ENCODE data around the gene OTUB2.

Gene OTUB2

DNA sequence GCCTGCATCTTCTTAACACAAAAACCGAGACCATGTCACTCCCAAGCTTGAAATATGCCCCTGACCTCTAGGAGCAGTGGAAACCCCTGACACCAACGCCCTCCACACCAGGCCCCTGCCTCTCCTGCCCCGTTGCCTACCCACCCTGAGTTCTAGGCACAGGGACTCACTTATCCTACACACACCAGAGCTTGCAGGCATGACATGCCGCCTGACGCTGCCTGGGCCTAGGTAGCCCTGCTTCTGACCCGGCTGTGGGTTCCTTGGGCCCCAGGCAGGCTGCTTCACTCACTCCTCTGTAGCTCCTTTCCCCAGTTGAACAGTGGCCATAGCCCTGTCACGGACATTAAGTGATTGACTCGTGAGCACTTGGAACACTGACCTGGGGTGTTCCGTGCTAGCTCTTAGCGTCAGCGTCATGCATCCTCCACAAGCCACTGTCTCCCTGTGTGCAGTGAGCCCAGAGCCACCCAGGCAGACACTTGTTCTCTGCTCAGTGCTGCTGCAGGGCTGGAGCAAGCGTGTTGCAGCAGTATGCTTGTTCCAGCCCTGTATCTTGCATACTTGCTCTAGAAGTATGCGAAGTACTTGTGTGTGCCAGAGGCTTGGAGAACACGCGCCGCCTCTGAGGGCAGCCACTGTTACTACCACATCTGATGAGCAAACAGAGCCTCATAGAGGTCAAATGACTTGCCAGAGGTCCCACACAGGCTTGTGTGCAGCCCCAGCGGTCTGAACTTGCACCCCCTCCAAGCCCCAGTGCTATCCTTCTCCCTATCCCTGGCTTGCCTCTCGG lies 15.6 kb downstream of the OTUB2 start:
- DNase-seq (ENCODE audit: low read depth) = no peak

DNA sequence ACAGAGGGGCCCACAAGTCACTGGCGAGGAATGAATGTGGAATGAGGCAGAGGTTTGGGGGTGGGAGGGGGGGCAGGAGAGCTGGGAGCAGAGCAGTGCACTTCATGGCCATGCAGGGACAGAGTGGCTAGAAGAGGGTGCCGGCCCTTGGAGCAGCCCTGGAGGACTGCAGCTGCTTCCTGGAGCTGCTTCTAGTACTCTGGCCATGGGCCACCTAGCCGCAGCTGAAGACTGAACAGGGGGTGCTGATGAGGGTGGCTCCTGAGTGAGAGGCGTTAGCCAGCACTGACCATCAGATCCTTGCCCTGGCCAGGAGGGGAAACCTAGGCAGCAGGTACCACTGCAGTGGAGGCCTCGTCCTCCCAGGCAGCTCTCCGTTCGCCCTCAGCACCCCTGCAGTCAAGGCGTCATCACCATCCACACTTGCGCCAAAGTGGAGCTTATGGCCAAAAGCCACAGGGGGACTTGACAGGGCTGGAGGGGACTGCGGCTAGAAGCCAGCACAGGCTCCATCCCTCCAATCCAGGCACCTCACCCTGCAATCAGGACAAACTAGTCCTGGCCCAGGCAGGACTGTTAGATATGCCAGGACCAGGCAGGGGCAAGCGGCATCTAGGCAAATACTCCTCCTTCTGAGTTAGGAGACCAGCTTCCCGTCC lies 16.4 kb downstream of the OTUB2 start:
- DNase-seq (ENCODE audit: low read depth) = no peak

GRCh38 chr14:94043111-94043755 lies 17.1 kb downstream of the OTUB2 start:
- no peak for DNase-seq (ENCODE audit: low read depth)

GRCh38 chr14:94043756-94044475 lies 17.8 kb downstream of the OTUB2 start:
- DNase-seq (ENCODE audit: low read depth) = no peak

- DNase-seq (ENCODE audit: low read depth) = no peak
These were observed 18.4 kb downstream of the OTUB2 start for GRCh38 chr14:94044476-94045091.

GRCh38 chr14:94045101-94045500 lies 19.0 kb downstream of the OTUB2 start:
- no peak for DNase-seq (ENCODE audit: low read depth)

- DNase-seq (ENCODE audit: low read depth) = no peak
These were observed 19.6 kb downstream of the OTUB2 start for GRCh38 chr14:94045563-94046345.

DNA sequence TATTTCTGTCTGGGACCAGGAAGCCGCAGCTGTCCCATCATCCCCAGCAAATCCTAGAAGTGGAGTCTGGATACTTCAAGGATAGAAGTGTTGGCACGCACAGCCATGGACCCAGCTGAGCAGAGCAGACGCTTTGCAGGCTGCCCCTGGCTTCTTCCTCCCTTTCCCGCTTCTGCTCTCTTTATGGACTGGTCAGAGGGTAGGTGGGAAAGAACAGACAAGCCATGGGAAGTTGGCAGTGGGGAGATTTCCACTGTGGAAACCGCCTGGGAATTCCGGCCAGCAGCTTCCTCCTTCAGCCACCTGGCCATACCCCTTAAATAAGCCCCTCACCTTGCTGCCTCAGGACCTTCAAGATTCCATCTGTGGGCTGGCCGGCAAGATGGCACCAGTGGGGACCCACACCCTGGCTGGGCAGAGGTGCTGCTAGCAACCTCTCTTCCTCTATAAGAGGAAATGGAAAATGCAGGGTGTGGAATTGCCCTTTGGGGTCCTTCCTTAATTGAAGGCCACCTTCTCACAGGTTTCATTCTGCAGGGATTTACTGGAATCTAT lies 20.6 kb downstream of the OTUB2 start:
- no peak for DNase-seq (ENCODE audit: low read depth)

- no peak for DNase-seq (ENCODE audit: low read depth)
These were observed 21.4 kb downstream of the OTUB2 start for GRCh38 chr14:94047581-94047980.

GRCh38 chr14:94048691-94049624 lies 22.8 kb downstream of the OTUB2 start:
- DNase-seq (ENCODE audit: low read depth) = no peak

- no peak for DNase-seq (ENCODE audit: low read depth)
These were observed 23.5 kb downstream of the OTUB2 start for GRCh38 chr14:94049625-94050023.

DNA sequence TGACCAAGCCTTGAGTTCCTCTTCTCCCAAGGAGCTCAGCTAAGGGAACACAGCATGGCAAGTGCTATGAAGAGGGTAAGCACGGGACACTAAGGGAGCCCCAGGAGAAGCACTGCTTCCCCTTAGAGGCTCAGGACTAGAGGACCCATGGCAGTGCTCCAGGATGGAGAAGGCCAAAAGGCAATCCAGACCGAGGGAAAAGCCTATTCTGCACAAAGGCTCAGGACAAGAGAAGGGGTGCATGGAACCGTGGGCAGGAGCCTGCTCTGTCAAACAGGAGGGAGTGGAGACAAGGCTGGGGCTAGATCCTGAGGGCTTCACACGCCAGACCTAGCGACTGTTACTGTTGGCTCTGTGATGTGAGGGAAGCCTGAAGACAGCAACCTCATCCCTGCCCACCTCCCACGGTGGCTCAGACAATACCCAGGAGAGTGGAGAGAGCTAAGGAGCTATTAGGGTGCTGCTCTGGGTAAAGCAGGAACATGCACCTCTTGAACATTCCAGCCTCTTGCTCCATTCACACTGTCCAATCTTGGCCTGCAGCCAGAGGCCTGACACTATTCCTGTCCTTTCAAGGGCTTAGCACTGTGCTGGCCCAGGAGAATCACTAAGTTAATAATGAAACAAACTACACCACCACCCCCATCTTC lies 24.2 kb downstream of the OTUB2 start:
- no peak for DNase-seq (ENCODE audit: low read depth)

GRCh38 chr14:94051115-94051514 lies 25.0 kb downstream of the OTUB2 start:
- no peak for DNase-seq (ENCODE audit: low read depth)

DNA sequence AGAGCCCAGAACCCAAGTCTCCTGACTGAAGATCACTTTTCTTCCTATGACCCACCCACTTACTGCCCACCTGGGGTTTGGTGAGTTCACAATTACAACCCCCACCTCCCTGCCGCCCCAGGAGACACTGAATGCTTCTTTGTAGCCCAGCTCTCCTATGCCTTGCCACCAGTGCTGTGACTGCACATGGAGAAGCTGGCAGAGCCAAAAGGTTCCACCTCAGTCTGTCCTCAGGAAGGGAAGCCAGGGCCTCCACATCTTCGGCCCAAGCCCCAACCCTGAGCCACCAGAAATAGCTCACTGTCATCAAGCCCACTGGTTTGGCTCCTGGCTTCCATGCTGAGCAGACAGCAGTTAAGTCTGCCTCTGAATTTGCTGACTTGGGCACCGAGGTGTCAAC lies 25.6 kb downstream of the OTUB2 start:
- DNase-seq (ENCODE audit: low read depth) = no peak

DNA sequence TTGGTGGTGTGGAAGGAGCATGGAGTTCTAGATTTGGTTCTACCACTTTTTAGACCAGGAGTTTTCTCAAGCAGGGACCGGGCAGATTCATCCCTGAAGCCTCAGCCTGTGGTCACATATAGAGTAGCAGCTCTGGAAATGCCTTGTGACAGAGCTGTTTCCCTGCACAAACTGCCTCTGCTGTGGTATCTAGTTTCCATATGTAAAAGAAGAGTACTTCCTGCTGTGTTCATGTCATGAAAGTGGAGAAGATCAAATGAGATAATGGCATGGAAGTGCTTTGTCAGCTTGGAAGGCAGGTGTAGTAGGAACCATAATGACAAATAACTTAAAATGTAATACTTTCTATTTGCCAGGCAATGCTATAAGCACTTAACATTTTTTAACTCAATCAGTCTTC lies 26.1 kb downstream of the OTUB2 start:
- no peak for DNase-seq (ENCODE audit: low read depth)

GRCh38 chr14:94052662-94053061 lies 26.5 kb downstream of the OTUB2 start:
- DNase-seq (ENCODE audit: low read depth) = no peak

DNA sequence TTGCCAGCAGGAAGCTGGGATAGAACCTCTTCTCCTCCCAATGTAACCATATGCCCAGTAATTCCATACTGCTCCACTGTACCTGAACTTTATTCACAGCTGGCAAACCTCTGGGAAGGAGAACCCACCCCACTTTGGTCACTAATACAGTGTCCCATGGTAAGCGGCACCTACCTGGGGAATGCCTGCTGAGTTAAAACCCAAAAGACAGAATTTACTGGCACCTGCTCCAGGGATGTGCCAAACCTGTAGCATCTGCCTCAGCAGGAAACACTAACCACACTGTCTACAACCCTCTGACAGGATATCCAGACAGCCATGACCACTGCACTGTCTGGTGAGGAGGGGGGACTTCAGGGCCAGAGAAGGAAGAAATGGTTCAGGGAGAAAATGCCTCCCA lies 28.3 kb downstream of the OTUB2 start:
- DNase-seq (ENCODE audit: low read depth) = no peak

DNA sequence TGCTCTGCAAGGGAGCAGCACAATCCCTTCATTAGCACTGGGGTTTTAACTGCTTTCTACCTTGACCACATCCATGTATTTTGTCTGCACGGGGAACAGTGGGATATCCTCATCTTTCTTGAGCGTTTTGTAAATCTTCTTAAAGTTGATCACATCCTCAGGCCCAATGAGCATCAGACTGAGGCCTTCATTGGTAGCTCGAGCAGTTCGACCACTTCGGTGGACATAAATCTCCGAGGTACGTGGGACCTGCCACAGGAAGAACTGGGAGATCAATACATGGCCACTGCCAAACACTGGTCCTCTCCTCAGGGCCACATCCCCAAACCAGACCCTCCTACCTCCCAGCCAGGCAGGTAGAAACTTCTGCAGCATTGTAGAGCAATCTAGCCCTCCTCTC lies 28.8 kb downstream of the OTUB2 start:
- no peak for DNase-seq (ENCODE audit: low read depth)

DNA sequence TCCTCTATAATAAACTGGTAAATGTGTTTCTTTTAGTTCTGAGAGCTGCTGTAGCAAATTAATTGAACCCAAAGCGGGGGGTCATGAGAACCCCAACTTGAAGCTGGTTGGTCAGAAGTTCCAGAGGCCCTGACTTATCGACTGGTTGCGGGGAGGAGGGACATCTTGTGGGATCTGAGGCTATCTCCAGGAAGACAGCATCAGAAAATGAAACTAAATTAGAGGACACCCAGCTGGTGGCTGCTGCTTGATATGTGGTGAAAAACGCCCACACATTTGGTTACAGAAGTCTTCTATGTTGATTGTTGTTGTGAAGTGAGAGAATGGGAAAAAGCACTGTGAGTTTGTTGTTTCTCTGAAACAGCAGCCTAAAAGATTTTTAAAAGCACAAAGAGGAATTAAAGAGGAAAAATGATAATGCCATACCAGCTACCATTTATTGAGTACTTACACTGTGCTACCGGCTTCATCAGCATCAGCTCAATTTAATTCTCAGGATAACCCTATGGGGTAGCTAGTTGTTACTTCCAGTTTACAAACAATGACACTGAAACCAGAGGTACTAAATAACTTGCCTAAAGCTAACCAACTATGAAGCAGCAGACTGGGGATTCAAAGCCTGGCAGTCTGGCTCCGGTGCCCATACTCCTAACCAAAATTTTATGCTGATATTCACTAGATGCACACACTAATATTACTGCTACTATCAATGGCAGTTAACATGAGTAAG lies 30.6 kb downstream of the OTUB2 start:
- DNase-seq (ENCODE audit: low read depth) = no peak

All from stimulated activated CD8-positive, alpha-beta memory T cell treated with anti-CD3 and anti-CD28 coated beads, Interleukin-7, amount 100 ng/mL, for 24 hours (primary cell).